GM19328 (cell line): Measurements from ENCODE around the gene PATL2.
A peak's percentile ranks its signal among the peaks of the same experiment; 100 is the strongest.
"Not testable (repeated sequence)": the region's sequence is repeated elsewhere in the genome, so short reads cannot be mapped to it uniquely, and the experiment has no call there.

ENCODE experiments used
- ATAC-seq: cut with Tn5 transposase; IDR thresholded peaks from one replicate; pipeline ENCODE4 v1.9.1; 2021; ENCODE audit warnings: mild to moderate bottlenecking, moderate library complexity; ENCODE audit not compliant: unreplicated experiment

PATL2 gene

GRCh38 chr15:44694416-44694815 lies 16.7 kb downstream of the PATL2 start:
- no peak for ATAC-seq

GRCh38 chr15:44692659-44693058 lies 18.5 kb downstream of the PATL2 start:
- ATAC-seq: no peak

GRCh38 chr15:44690245-44690644 lies 20.9 kb downstream of the PATL2 start:
- ATAC-seq: not testable (repeated sequence)

GRCh38 chr15:44689318-44689717 lies 21.8 kb downstream of the PATL2 start:
- not testable (repeated sequence) for ATAC-seq

- ATAC-seq: not testable (repeated sequence)
Observed at GRCh38 chr15:44682809-44683682, 28.1 kb downstream of the PATL2 start.

GRCh38 chr15:44682211-44682610 lies 28.9 kb downstream of the PATL2 start:
- no peak for ATAC-seq

GRCh38 chr15:44676676-44677075 lies 34.4 kb downstream of the PATL2 start:
- ATAC-seq: no peak

- ATAC-seq: no peak
Observed at GRCh38 chr15:44675911-44676310, 35.2 kb downstream of the PATL2 start.

GRCh38 chr15:44673639-44674038 lies 37.5 kb downstream of the PATL2 start:
- ATAC-seq: no peak

GRCh38 chr15:44670087-44670950 lies 40.8 kb downstream of the PATL2 start:
- no peak for ATAC-seq

GRCh38 chr15:44668921-44669320 lies 42.2 kb downstream of the PATL2 start:
- no peak for ATAC-seq

- no peak for ATAC-seq
Observed at GRCh38 chr15:44667039-44667360, 44.1 kb downstream of the PATL2 start.

- no peak for ATAC-seq
Observed at GRCh38 chr15:44666210-44667038, 44.7 kb downstream of the PATL2 start.

GRCh38 chr15:44663410-44664308 lies 47.5 kb downstream of the PATL2 start, which contains the start of gene SPG11:
TSS of gene SPG11 (minus strand) at chr15:44663662. CDS start at chr15:44663647, 15 bp downstream.
- peak; percentile 74 for ATAC-seq

- peak; percentile 43 for ATAC-seq
Observed at GRCh38 chr15:44662478-44663409, 48.4 kb downstream of the PATL2 start.

GRCh38 chr15:44661576-44661975 lies 49.5 kb downstream of the PATL2 start:
- no peak for ATAC-seq

GRCh38 chr15:44659056-44659455 lies 52.1 kb downstream of the PATL2 start:
- no peak for ATAC-seq

- ATAC-seq: no peak
Observed at GRCh38 chr15:44657378-44657777, 53.7 kb downstream of the PATL2 start.

- no peak for ATAC-seq
Observed at GRCh38 chr15:44656913-44657312, 54.2 kb downstream of the PATL2 start.
